ENCODE data around the gene HRH1.
A peak's percentile ranks its signal among the peaks of the same experiment; 100 is the strongest.
"Not testable (repeated sequence)": the region's sequence is repeated elsewhere in the genome, so short reads cannot be mapped to it uniquely, and the experiment has no call there.

Gene HRH1

GRCh38 chr3:11154036-11154952 lies at the start of gene HRH1:
Gene HRH1, plus strand, starts transcription at chr3:11154493. Its CDS starts 104,545 bp downstream, at chr3:11259038.
- Mint-ChIP-seq H3K4me3 (no peak within 1 kb of the TSS), H3K36me3 (no peaks in the 10 kb centered on the region), H3K4me1 (peaks cover 11% of the 10 kb centered on the region), H3K9me3 (no peaks in the 10 kb centered on the region), H3K27ac (no peak within 1 kb of the TSS)
- DNase-seq (ENCODE audit: low spot score in 2 of 2): no peak
- no peak for ATAC-seq

- H3K27ac Mint-ChIP-seq; H3K9me3 Mint-ChIP-seq; H3K36me3 Mint-ChIP-seq; H3K4me3 Mint-ChIP-seq; H3K4me1 Mint-ChIP-seq; DNase-seq (ENCODE audit: low spot score in 2 of 2); ATAC-seq: not testable (repeated sequence)
Observed at GRCh38 chr3:11113316-11113715, 41.0 kb upstream of the HRH1 start.

- Mint-ChIP-seq H3K36me3 (no peaks in the 10 kb centered on the region), H3K4me3 (no peak overlapping the region), H3K4me1 (no peaks in the 10 kb centered on the region), H3K9me3 (peaks cover 6% of the 10 kb centered on the region), H3K27ac (no peak overlapping the region)
- DNase-seq (ENCODE audit: low spot score in 2 of 2): no peak
- ATAC-seq: no peak
Observed at GRCh38 chr3:11115548-11115947, 38.7 kb upstream of the HRH1 start.

GRCh38 chr3:11116336-11117059 lies 37.8 kb upstream of the HRH1 start:
- no peak overlapping the region for H3K4me3 Mint-ChIP-seq
- DNase-seq (ENCODE audit: low spot score in 2 of 2) (peak in 1 of 2 donors; percentile 23), ATAC-seq (no peak)
- H3K27ac Mint-ChIP-seq: no peak overlapping the region
- H3K4me1 Mint-ChIP-seq: no peaks in the 10 kb centered on the region
- no peaks in the 10 kb centered on the region for H3K36me3 Mint-ChIP-seq
- H3K9me3 Mint-ChIP-seq: peaks cover 6% of the 10 kb centered on the region

- Mint-ChIP-seq H3K4me3 (no peak overlapping the region), H3K36me3 (no peaks in the 10 kb centered on the region), H3K27ac (no peak overlapping the region), H3K9me3 (peaks cover 6% of the 10 kb centered on the region), H3K4me1 (no peaks in the 10 kb centered on the region)
- DNase-seq (ENCODE audit: low spot score in 2 of 2) (peak in 1 of 2 donors; percentile 13), ATAC-seq (no peak)
Observed at GRCh38 chr3:11117591-11117990, 36.7 kb upstream of the HRH1 start.

GRCh38 chr3:11118181-11118682 lies 36.1 kb upstream of the HRH1 start:
- no peak overlapping the region for H3K4me3 Mint-ChIP-seq
- H3K9me3 Mint-ChIP-seq: peaks cover 6% of the 10 kb centered on the region
- H3K36me3 Mint-ChIP-seq: no peaks in the 10 kb centered on the region
- H3K4me1 Mint-ChIP-seq: no peaks in the 10 kb centered on the region
- peak in 1 of 2 donors; percentile 22 for DNase-seq (ENCODE audit: low spot score in 2 of 2)
- no peak overlapping the region for H3K27ac Mint-ChIP-seq
- ATAC-seq: no peak

GRCh38 chr3:11120091-11120805 lies 34.0 kb upstream of the HRH1 start:
- no peak overlapping the region for H3K27ac Mint-ChIP-seq
- peak in 1 of 2 donors; percentile 41 for DNase-seq (ENCODE audit: low spot score in 2 of 2)
- H3K36me3 Mint-ChIP-seq: no peaks in the 10 kb centered on the region
- no peak overlapping the region for H3K4me3 Mint-ChIP-seq
- H3K4me1 Mint-ChIP-seq: no peaks in the 10 kb centered on the region
- no peaks in the 10 kb centered on the region for H3K9me3 Mint-ChIP-seq
- ATAC-seq: no peak

GRCh38 chr3:11126653-11127052 lies 27.6 kb upstream of the HRH1 start:
- H3K4me1 Mint-ChIP-seq: no peaks in the 10 kb centered on the region
- H3K9me3 Mint-ChIP-seq: no peaks in the 10 kb centered on the region
- ATAC-seq: no peak

GRCh38 chr3:11128682-11129632 lies 25.3 kb upstream of the HRH1 start:
- DNase-seq (ENCODE audit: low spot score in 2 of 2) (peak in 1 of 2 donors; percentile 22), ATAC-seq (peak; percentile 52)
- H3K9me3 Mint-ChIP-seq: no peaks in the 10 kb centered on the region

More at GRCh38 chr3:11126653-11127052, 27.6 kb upstream of the HRH1 start:
- Mint-ChIP-seq H3K27ac (no peak overlapping the region), H3K36me3 (no peaks in the 10 kb centered on the region), H3K4me3 (no peak overlapping the region)
- DNase-seq (ENCODE audit: low spot score in 2 of 2): peak in 1 of 2 donors; percentile 25

GRCh38 chr3:11130385-11130784 lies 23.9 kb upstream of the HRH1 start:
- Mint-ChIP-seq H3K4me1 (no peaks in the 10 kb centered on the region), H3K9me3 (no peaks in the 10 kb centered on the region), H3K36me3 (no peaks in the 10 kb centered on the region), H3K4me3 (no peak overlapping the region), H3K27ac (no peak overlapping the region)
- no peak for ATAC-seq
- DNase-seq (ENCODE audit: low spot score in 2 of 2): peak in 1 of 2 donors; percentile 12

More at GRCh38 chr3:11128682-11129632, 25.3 kb upstream of the HRH1 start:
- no peak overlapping the region for H3K4me3 Mint-ChIP-seq
- H3K27ac Mint-ChIP-seq: no peak overlapping the region
- no peaks in the 10 kb centered on the region for H3K4me1 Mint-ChIP-seq
- no peaks in the 10 kb centered on the region for H3K36me3 Mint-ChIP-seq

- Mint-ChIP-seq H3K27ac (no peak overlapping the region), H3K4me3 (no peak overlapping the region), H3K36me3 (no peaks in the 10 kb centered on the region), H3K9me3 (no peaks in the 10 kb centered on the region), H3K4me1 (no peaks in the 10 kb centered on the region)
- DNase-seq (ENCODE audit: low spot score in 2 of 2): peak in 1 of 2 donors; percentile 8
- ATAC-seq: no peak
Observed at GRCh38 chr3:11131371-11131770, 22.9 kb upstream of the HRH1 start.

- peak in 1 of 2 donors; percentile 0 for DNase-seq (ENCODE audit: low spot score in 2 of 2)
- not testable (repeated sequence) for H3K9me3 Mint-ChIP-seq, H3K4me1 Mint-ChIP-seq, H3K4me3 Mint-ChIP-seq, ATAC-seq, H3K36me3 Mint-ChIP-seq, H3K27ac Mint-ChIP-seq
Observed at GRCh38 chr3:11131886-11132285, 22.4 kb upstream of the HRH1 start.

GRCh38 chr3:11132861-11133260 lies 21.4 kb upstream of the HRH1 start:
- Mint-ChIP-seq H3K4me1 (no peaks in the 10 kb centered on the region), H3K4me3 (no peak overlapping the region), H3K9me3 (no peaks in the 10 kb centered on the region), H3K36me3 (no peaks in the 10 kb centered on the region), H3K27ac (no peak overlapping the region)
- ATAC-seq (no peak), DNase-seq (ENCODE audit: low spot score in 2 of 2) (no peak)

GRCh38 chr3:11134794-11135193 lies 19.5 kb upstream of the HRH1 start:
- Mint-ChIP-seq H3K4me3 (no peak overlapping the region), H3K36me3 (no peaks in the 10 kb centered on the region), H3K27ac (no peak overlapping the region), H3K4me1 (no peaks in the 10 kb centered on the region), H3K9me3 (no peaks in the 10 kb centered on the region)
- DNase-seq (ENCODE audit: low spot score in 2 of 2): no peak
- ATAC-seq: peak; percentile 49

All from stimulated activated effector memory CD8-positive, alpha-beta T cell treated with anti-CD3 and anti-CD28 coated beads, Interleukin-12 subunit alpha, Interleukin-12 subunit beta, amount 100 ng/mL, for 72 hours (primary cell).